PC-3 (cell line): ENCODE data around the gene SNHG17. TPM values are rescaled to one million over a fixed set of nuclear protein-coding genes. Genes with fewer than 3 reads are reported as not detected.
"Not testable (repeated sequence)": the region's sequence is repeated elsewhere in the genome, so short reads cannot be mapped to it uniquely, and the experiment has no call there.

Source experiments
- ATAC-seq: fragments of 200-7000 bp; cut with Tn5 transposase; 2 replicates; pipeline ENCODE4 v1.9.1; 2020; ENCODE audit warnings: mild to moderate bottlenecking, moderate library complexity
- BruUV-seq: library from RNA; stranded (reverse); fragments of 400-500 nt; replicated peaks from 2 replicates; lab custom pipeline; 2021; lab: Mats Ljungman, UMichigan
- CTCF ChIA-PET: fragments of 300-600 bp; sonication (Branson Sonifier 250); formaldehyde crosslinking; loops from one replicate; lab custom pipeline; 2022; ENCODE audit warnings: antibody characterized with exemption; lab: Charles Lee
- POLR2A ChIA-PET: fragments of 300-600 bp; sonication (Branson Sonifier 250); formaldehyde crosslinking; loops from one replicate; lab custom pipeline; 2022; ENCODE audit warnings: antibody characterized with exemption; ENCODE audit not compliant: unreplicated experiment; lab: Charles Lee
- DNase-seq: peaks from one replicate; pipeline ENCODE4 v3.0.0-alpha.2; 2015
- H2AFZ ChIP-seq: fragments of 300-600 bp; sonication (generic); 2 replicates; pipeline ENCODE4 v1.6.0; 2016; ENCODE audit warnings: antibody characterized with exemption, low read length
- H3F3A ChIP-seq: fragments of 300-600 bp; sonication (generic); one replicate; pipeline ENCODE4 v1.6.0; 2017; ENCODE audit warnings: antibody characterized with exemption, low read length, control low read depth, mild to moderate bottlenecking; ENCODE audit not compliant: unreplicated experiment
- H3K27ac ChIP-seq: fragments of 300-600 bp; sonication (generic); 2 replicates; pipeline ENCODE4 v1.5.1; 2016; ENCODE audit warnings: mild to moderate bottlenecking, low read length
- H3K27me3 ChIP-seq: fragments of 300-600 bp; sonication (generic); 2 replicates; pipeline ENCODE4 v1.6.1; 2016; ENCODE audit warnings: low read length, mixed read lengths
- H3K36me3 ChIP-seq: fragments of 300-600 bp; sonication (generic); 2 replicates; pipeline ENCODE4 v1.6.1; 2016; ENCODE audit warnings: low read depth, mixed run types, low read length, mixed read lengths
- H3K4me1 ChIP-seq: fragments of 300-600 bp; sonication (generic); 2 replicates; pipeline ENCODE4 v1.5.1; 2016; ENCODE audit warnings: low read length; ENCODE audit not compliant: insufficient read depth
- H3K4me2 ChIP-seq: fragments of 300-600 bp; sonication (generic); 2 replicates; pipeline ENCODE4 v1.6.0; 2016; ENCODE audit warnings: low read length
- H3K4me3 ChIP-seq: fragments of 300-600 bp; sonication (generic); 2 replicates; pipeline ENCODE4 v1.5.1; 2016; ENCODE audit warnings: mild to moderate bottlenecking, low read length, mixed read lengths
- H3K79me2 ChIP-seq: fragments of 300-600 bp; sonication (generic); 2 replicates; pipeline ENCODE4 v1.6.1; 2017; ENCODE audit warnings: low read length, mixed read lengths
- H3K9ac ChIP-seq: fragments of 300-600 bp; sonication (generic); 2 replicates; pipeline ENCODE4 v1.6.0; 2016; ENCODE audit warnings: mild to moderate bottlenecking, low read length
- H3K9me2 ChIP-seq: fragments of 300-600 bp; sonication (generic); replicated peaks from 2 replicates; pipeline ENCODE4 v1.6.1; 2016; ENCODE audit warnings: mixed run types, low read length, mixed read lengths
- H3K9me3 ChIP-seq: fragments of 300-600 bp; sonication (generic); 2 replicates; pipeline ENCODE4 v1.6.1; 2016; ENCODE audit warnings: low read length, mixed read lengths
- H4K20me1 ChIP-seq: fragments of 300-600 bp; sonication (generic); 2 replicates; pipeline ENCODE4 v1.6.1; 2016; ENCODE audit warnings: low read length, mixed read lengths
- CTCF ChIP-seq: fragments of 300-600 bp; sonication (generic); conservative IDR thresholded peaks from 2 replicates; pipeline ENCODE4 v1.5.1; 2017; ENCODE audit warnings: antibody characterized with exemption, low read depth, mild to moderate bottlenecking, low read length
- EZH2 ChIP-seq: fragments of 300-600 bp; sonication (generic); IDR thresholded peaks from one replicate; pipeline ENCODE4 v1.6.1; 2017; ENCODE audit warnings: antibody characterized with exemption, mild to moderate bottlenecking, low read length; ENCODE audit not compliant: unreplicated experiment
- EZH2phosphoT487 ChIP-seq: fragments of 300-600 bp; sonication (generic); IDR thresholded peaks from 2 replicates; pipeline ENCODE4 v1.6.1; 2018; ENCODE audit warnings: mild to moderate bottlenecking, antibody characterized with exemption, low read length, borderline replicate concordance
- intact Hi-C: fragments of 100-400 bp; cut with micrococcal nuclease; formaldehyde crosslinking; loops from 2 replicates; pipeline ENCODE4 v1.9.0; 2023
- total RNA-seq: library from RNA; depleted of rRNA; stranded (reverse); fragments of >200 nt; gene quantifications from 2 replicates; pipeline ENCODE4 v1.2.3, GENCODE V29; 2014

SNHG17 gene
- total RNA-seq, 1 experiment from 2014 or later = 52.0 TPM

- H3F3A ChIP-seq = no peaks in the 10 kb centered on the region
- DNase-seq (no peak), ATAC-seq (no peak)
- ChIA-PET CTCF (interaction anchor here (0.5 to 0.9 kb wide), 2 partner anchors 14 to 39 kb away, joined by 3 to 4 read pairs; partner anchors contain the start of gene RALGAPB), POLR2A (no interaction called here)
- peaks cover 54% of the 10 kb centered on the region for H4K20me1 ChIP-seq
- no TSS peak for BruUV-seq
- peaks cover 67% of the 10 kb centered on the region for H3K79me2 ChIP-seq
- no peaks in the 10 kb centered on the region for H3K27me3 ChIP-seq
- TF ChIP-seq CTCF (no peak), EZH2 (no peak), EZH2phosphoT487 (no peak)
- peak overlapping the region; percentile 99 for H3K9ac ChIP-seq
- peaks cover 55% of the 10 kb centered on the region for H3K36me3 ChIP-seq
- intact Hi-C loops = no loop called here
- H3K4me1 ChIP-seq = peaks cover 26% of the 10 kb centered on the region
- H3K27ac ChIP-seq = no peak overlapping the region
- peak overlapping the region; percentile 95 for H3K4me3 ChIP-seq
- no peaks in the 10 kb centered on the region for H3K9me3 ChIP-seq
- peak overlapping the region; percentile 96 for H3K4me2 ChIP-seq
- no peaks in the 10 kb centered on the region for H3K9me2 ChIP-seq
- H2AFZ ChIP-seq = no peak overlapping the region
Observed at GRCh38 chr20:38433304-38433972, 1.7 kb downstream of the SNHG17 start.

- ATAC-seq, DNase-seq, intact Hi-C loops, POLR2A ChIA-PET, H3F3A ChIP-seq, H3K9me3 ChIP-seq, CTCF ChIA-PET, H3K9ac ChIP-seq, H3K27ac ChIP-seq, H2AFZ ChIP-seq, H3K9me2 ChIP-seq, H3K27me3 ChIP-seq, BruUV-seq: not testable (repeated sequence)
- Histone ChIP-seq H3K79me2 (peaks cover 73% of the 10 kb centered on the region), H3K4me3 (peak overlapping the region; percentile 95), H3K4me1 (peaks cover 32% of the 10 kb centered on the region), H3K36me3 (peaks cover 60% of the 10 kb centered on the region), H4K20me1 (peaks cover 59% of the 10 kb centered on the region), H3K4me2 (peak overlapping the region; percentile 96)
Observed at GRCh38 chr20:38432870-38433269, 2.3 kb downstream of the SNHG17 start.

GRCh38 chr20:38432292-38432691, 2.8 kb downstream of the SNHG17 start:
- peaks cover 65% of the 10 kb centered on the region for H4K20me1 ChIP-seq
- peaks cover 66% of the 10 kb centered on the region for H3K36me3 ChIP-seq
- peaks cover 38% of the 10 kb centered on the region for H3K4me1 ChIP-seq
- H3K4me2 ChIP-seq = peak overlapping the region; percentile 96
- DNase-seq (no peak), ATAC-seq (no peak)
- intact Hi-C loops = no loop called here
- peak overlapping the region; percentile 95; the same call in 1 of the 2 replicates for H3K4me3 ChIP-seq
- TF ChIP-seq CTCF (no peak), EZH2phosphoT487 (no peak), EZH2 (no peak)
- no peaks in the 10 kb centered on the region for H3F3A ChIP-seq
- no peak overlapping the region for H3K27ac ChIP-seq
- CTCF ChIA-PET = no interaction called here
- POLR2A ChIA-PET = no interaction called here
- no peak overlapping the region for H2AFZ ChIP-seq
- no TSS peak for BruUV-seq
- no peak overlapping the region for H3K9ac ChIP-seq
- peaks cover 78% of the 10 kb centered on the region for H3K79me2 ChIP-seq
- H3K9me3 ChIP-seq = no peaks in the 10 kb centered on the region
- H3K9me2 ChIP-seq = no peaks in the 10 kb centered on the region
- H3K27me3 ChIP-seq = no peaks in the 10 kb centered on the region
